Endometrium (tissue), 2 donors: ENCODE measurements around the gene ZNF516.

Experiments
- FAIRE-seq: peaks from 2 replicates; lab custom pipeline; 2012; peaks lifted over from hg19 to GRCh38; lab: Jason Lieb, UNC
- donor health status: control.
- donor health status: control.

The ZNF516 gene

GRCh38 chr18:76419811-76420210 is 75.2 kb downstream of the ZNF516 start:
- FAIRE-seq = no peak

- peak; percentile 100 for FAIRE-seq
Measured at GRCh38 chr18:76416911-76417310, 78.1 kb downstream of the ZNF516 start.

DNA sequence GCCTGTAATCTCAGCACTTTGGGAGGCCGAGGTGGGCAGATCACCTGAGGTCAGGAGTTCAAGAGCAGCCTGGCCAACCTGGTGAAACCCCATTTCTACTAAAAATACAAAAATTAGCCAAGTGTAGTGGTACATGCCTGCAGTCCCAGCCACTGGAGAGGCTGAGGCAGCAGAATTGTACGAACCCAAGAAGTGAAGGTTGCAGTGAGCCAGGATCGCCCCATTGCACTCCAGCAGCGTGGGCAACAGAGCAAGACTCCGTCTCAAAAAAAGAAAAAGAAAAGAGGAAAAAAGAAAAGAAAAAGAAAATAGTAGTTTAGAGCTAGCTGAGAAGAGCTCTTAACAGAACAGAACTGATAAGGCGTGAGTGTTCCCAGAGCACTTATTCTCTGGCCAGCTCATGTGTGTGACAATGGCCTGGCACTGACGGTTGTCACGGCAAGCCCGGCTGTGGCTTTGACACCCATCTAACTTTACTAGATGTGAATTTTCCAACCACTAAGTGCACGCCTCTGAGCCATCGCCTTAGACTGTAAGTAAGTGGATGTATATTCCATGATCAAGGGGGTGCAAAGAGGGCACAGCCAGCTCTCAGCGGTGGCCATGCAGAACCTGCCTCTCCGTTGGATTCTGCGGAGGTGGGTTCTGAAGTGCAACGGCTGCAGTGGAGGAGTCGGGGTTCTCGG is 80.0 kb downstream of the ZNF516 start:
- FAIRE-seq = no peak

- FAIRE-seq = peak; percentile 68
Measured at GRCh38 chr18:76412818-76413565, 82.0 kb downstream of the ZNF516 start.

- no peak for FAIRE-seq
Measured at GRCh38 chr18:76412010-76412817, 82.8 kb downstream of the ZNF516 start.

GRCh38 chr18:76410660-76411417 is 84.2 kb downstream of the ZNF516 start:
- peak; percentile 60 for FAIRE-seq

DNA sequence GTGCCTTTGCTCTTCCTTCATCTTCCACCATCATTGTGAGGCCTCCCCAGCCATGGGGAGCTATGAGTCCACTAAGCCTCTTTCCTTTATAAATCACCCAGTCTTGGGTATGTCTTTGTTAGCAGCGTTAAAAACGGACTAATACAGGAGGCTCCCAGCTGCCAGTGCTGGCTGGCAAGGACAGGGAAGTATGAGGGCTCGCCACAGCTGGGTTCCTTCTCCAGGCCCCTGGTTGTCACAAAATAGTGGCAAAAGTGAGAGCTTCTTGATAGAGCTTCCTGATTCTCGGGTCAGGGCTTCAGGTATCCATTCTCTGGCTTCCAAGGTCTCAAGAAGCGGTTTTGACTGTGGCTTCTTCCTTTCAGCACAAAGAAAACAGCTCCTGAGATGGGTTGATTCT is 85.0 kb downstream of the ZNF516 start:
- no peak for FAIRE-seq

GRCh38 chr18:76408480-76409067 is 86.5 kb downstream of the ZNF516 start:
- FAIRE-seq = peak; percentile 91

GRCh38 chr18:76407681-76408080 is 87.4 kb downstream of the ZNF516 start:
- FAIRE-seq = no peak

DNA sequence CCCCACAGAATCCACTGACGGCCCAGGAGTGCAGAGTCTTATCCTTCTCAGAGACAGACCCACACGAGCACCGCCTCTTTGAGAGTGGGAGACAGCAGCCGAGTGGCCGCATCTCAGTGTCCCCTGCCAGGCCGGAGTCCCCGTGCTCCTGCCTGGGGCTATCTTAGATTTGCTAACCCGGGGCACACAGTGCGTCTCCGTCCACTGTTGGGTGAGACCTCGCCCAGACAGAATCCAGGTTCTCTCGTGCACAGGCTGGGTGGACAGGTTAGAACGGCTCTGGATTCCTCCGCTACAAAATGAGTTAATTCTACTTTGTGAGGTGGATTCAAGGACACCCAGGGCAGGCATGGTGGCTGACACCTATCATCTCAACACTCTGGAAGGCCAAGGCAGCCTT is 88.3 kb downstream of the ZNF516 start:
- FAIRE-seq = no peak

DNA sequence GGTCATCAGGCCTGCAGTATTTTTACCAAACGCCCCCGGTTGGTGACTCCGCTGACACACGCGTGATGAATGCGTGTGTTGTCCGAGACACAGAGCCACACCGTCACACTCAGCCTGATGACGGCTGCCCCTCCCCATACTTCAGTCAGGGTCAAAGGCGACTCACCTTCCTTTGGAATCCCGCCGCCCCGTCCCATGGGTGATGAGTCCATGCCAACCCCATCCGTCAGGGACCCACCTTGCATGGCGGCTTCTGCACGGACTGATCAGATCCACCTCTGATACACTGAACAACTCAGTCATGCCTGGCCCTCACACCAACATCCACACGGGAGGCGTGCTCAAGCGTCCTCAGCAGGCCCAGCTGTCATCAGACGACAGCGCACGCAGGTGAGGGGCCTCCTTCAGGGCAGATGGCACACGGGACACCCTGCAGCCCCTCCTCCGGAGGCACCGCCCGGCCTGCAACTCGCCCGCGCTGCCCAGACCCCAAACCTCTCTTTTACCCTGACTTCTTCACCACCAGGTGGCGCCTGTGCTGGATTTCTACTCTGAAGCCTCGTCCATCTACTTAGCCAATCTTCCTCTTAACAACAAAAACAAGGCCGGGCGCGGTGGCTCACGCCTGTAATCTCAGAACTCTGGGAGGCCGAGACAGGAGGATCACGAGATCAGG is 89.2 kb downstream of the ZNF516 start:
- FAIRE-seq = no peak

GRCh38 chr18:76405280-76405679 is 89.8 kb downstream of the ZNF516 start:
- no peak for FAIRE-seq

GRCh38 chr18:76404345-76404831 is 90.7 kb downstream of the ZNF516 start:
- FAIRE-seq = no peak

DNA sequence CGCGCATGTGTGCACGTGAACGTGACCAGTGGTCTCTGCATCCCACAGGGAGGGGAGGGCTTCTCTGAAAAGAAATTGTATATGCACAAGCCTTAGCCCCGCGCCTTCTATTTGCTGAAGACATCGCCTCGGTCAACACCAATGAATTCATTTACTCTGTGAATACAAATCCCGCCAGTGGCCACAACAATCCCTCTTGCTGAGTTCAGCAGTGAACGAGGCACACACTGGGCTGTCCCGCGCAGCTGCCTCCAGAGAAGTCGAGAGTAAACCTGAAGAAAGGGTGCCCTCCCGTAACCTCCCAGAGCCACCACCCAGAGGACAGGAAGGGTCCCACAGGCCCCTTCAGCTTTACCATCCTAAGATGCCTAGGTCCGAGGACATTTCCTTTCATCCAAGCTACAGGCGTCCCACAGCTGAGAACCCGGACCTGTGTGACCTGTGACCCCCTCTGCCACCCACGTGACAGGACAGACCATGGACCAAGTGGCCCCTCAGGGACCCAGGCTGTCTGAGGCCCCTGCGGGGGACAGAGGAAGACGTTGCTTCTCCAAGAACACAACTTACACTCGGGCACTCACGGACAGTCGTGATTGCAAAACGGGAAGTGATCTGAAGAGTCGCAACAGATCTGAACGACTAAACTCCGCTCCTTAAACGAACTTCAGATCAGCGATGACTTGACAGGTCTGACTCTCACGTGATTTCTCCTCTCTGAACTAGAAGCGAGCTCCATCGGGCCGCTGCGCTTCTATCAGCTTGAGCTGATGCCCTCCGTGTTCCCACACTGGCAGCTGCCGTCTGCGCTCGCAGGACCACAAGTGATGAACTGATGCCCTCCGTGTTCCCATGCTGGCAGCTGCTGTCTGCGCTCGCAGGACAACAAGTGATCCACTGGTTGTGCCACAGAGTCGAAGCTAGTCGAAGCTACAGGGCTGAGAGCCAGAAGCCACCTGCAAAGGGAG is 92.7 kb downstream of the ZNF516 start:
- FAIRE-seq = no peak

DNA sequence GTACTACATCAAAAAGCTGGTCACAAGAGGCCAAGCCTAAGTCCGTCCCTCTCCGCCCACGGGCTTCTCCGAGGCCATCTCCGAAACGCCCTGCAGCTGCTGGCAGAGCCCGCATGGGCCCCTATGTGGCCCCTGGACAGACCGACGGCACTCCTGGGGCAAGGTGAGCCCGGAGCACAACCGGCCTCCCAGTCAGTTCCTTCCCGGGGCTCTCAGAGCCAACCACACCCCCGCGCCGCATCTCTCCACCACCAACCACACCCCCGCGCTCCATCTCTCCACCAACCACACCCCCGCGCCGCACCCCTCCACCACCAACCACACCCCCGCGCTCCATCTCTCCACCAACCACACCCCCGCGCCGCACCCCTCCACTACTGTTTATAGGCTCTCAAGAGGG is 93.5 kb downstream of the ZNF516 start:
- no peak for FAIRE-seq

DNA sequence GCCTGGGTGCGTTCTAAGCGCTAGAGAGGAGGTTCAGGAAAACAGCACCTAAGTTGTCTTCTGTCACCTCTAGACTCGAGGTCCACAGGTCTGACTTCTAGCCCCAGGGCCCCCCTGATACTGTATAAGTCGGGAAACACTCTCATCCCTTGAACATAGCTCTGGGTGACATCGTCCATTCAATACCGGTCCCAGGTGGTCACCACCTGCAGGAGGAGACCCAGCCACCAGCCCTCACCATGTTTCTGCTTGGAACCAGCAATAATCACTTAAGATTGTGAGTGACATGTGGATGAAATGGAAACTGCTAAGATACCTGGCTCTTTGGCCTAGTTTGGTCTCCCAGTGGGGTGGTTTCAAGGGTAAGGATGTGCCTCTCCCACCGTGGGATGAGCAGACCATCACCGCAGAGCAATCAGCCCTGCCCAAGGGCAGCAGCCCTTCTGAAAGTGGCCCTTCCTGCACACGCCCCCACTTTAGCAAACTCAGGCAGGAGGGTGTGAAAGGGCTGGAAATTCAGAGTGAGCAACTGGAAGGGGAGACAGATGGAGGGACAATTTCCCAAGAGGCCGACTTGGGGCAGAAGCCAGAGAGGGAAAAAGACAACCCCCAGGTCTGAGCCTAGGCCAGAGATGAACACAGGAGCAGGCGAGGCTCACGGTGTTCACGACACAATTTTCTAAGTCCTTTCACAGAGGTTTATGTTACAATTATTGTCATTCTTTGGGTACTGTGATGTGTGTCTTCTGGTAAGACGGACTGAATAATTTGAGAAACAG is 95.2 kb downstream of the ZNF516 start:
- FAIRE-seq = no peak

GRCh38 chr18:76398896-76399612 is 96.0 kb downstream of the ZNF516 start:
- FAIRE-seq = peak; percentile 84

DNA sequence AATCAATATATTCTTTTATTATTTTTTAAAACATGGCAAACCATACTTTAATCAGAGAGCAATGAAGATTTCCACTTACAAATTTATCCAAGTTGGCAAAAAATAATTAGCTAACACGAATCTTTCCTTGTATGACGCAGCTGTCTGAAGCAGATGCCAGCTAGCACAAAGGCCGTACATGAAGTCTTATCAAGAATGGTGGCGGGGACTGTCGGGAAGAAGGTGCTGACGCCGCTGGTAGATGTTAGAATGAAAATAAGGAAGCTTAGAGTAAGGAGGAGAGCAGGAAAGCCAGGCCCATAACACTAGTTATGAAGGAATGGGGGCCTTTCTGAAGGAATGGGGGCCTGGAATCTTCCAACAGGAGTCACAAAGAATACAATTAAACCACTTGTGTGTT is 96.7 kb downstream of the ZNF516 start:
- no peak for FAIRE-seq
